Muscle layer of duodenum (tissue), 2 donors: ENCODE measurements around the gene KCMF1.

Experiments
- H3K27ac ChIP-seq: one replicate; pipeline ENCODE4 v1.7.0; 2013; ENCODE audit warnings: mild to moderate bottlenecking, low read length
- H3K27me3 ChIP-seq: one replicate; pipeline ENCODE4 v1.7.0; 2013; ENCODE audit warnings: low read depth, mild to moderate bottlenecking, control low read depth, low read length
- H3K36me3 ChIP-seq, 2 donors: one replicate each; pipeline ENCODE4 v1.7.0; 2013; ENCODE audit warnings: low read length in 2 of 2, control low read depth in 1 of 2, mild to moderate bottlenecking in 1 of 2; ENCODE audit not compliant: insufficient read depth in 2 of 2, control insufficient read depth in 1 of 2
- H3K4me1 ChIP-seq, 2 donors: one replicate each; pipeline ENCODE4 v1.7.0; 2013; ENCODE audit warnings: low read length in 2 of 2, mild to moderate bottlenecking in 2 of 2, control low read depth in 1 of 2, moderate library complexity in 1 of 2; ENCODE audit not compliant: insufficient read depth in 2 of 2, control insufficient read depth in 1 of 2
- H3K4me3 ChIP-seq, 2 donors: one replicate each; pipeline ENCODE4 v1.7.0; 2013; ENCODE audit warnings: low read length in 2 of 2, low read depth in 1 of 2, mild to moderate bottlenecking in 1 of 2
- H3K9me3 ChIP-seq, 2 donors: one replicate each; pipeline ENCODE4 v1.7.0; 2013; ENCODE audit warnings: low read length in 2 of 2, control low read depth in 1 of 2, mild to moderate bottlenecking in 1 of 2; ENCODE audit not compliant: control insufficient read depth in 1 of 2
- donor health status: healthy.

Gene KCMF1

DNA sequence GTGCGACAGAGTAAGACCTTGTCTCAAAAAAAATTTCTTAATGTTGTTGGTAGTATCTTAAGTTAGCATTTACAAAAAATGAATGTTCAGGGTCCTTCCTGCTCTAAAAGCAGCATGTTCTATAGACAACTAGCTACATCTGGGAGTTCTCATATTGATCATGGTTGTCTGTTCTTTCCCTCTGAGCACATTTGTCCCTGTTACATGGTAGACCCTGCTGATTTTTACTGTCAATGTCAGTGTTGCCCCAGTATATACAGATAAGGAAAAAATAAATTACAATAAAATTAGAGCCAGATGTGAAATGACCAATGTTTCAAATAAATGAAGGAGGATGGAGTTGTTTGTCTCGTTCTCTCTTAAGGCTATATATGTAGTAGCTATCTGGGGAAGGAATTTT, 63.2 kb downstream of the KCMF1 start:
- Histone ChIP-seq H3K9me3 (no peaks in the 10 kb centered on the region), H3K4me3 (no peak overlapping the region), H3K27ac (no peak overlapping the region), H3K36me3 (peaks cover 14 to 26% of the 10 kb centered on the region in 2 donors), H3K27me3 (no peaks in the 10 kb centered on the region), H3K4me1 (no peaks in the 10 kb centered on the region)

DNA sequence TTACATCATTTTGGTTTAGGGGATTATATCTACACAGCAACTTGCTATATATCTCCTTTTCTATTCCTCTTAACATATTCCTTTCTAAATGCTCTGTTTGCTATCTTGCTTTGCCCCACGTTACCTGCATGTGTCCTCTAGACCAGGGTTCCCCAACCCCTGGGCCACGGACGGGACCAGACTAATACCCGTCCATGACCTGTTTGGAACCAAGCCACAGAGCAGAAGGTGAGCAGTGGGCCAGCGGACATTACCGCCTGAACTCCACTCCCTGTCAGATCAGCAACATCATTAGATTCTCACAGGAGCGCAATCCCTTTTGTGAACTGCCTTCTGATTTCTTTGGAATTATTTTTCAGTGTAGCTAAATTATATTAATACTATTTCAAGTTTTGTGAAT, 66.7 kb downstream of the KCMF1 start:
- Histone ChIP-seq H3K9me3 (no peaks in the 10 kb centered on the region), H3K27me3 (no peaks in the 10 kb centered on the region), H3K27ac (no peak overlapping the region), H3K36me3 (peaks cover 9 to 32% of the 10 kb centered on the region in 2 donors), H3K4me3 (no peak overlapping the region), H3K4me1 (no peaks in the 10 kb centered on the region)

DNA sequence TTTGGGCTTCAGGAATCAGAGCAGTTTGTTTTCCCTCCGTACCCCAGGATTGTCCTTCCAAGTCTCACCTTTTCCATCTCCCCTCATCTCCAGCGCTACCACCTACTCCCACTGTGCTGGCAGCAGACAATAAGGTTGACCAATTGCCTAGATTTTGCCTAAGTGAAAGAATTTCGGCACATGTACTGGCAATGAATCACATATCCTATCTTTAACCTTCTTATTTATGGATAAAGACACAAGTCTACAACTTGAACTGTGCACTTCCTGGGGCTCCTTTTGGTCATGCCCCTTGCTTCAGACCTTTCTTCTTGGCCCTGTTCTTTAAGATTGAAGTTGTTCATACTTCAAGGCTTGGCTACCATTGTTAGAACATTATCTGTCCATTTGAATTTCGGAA, 71.4 kb downstream of the KCMF1 start:
- Histone ChIP-seq H3K4me3 (no peak overlapping the region), H3K4me1 (no peaks in the 10 kb centered on the region), H3K36me3 (peaks cover 16 to 53% of the 10 kb centered on the region in 2 donors), H3K27ac (no peak overlapping the region), H3K27me3 (no peaks in the 10 kb centered on the region), H3K9me3 (no peaks in the 10 kb centered on the region)

DNA sequence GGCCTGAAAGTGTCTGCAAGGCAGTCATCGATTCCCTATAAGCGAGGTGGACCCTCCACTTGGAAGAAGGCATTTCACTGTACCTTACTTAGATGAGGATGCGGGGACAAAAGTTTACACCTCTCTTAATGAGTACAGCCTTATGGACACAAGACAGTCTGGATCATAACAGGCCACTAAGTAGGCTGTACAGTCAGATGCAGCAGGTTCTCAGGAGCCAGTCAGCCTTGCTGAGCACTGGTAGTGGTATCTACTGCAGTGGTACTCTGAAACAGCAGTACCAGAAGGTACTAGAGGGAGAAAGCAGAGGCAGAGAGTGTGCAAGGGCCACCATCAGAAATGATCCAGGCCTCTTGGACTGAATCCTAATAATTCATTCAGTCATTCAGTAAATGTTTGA, 77.6 kb downstream of the KCMF1 start:
- Histone ChIP-seq H3K9me3 (no peaks in the 10 kb centered on the region), H3K4me1 (no peaks in the 10 kb centered on the region), H3K27ac (no peak overlapping the region), H3K4me3 (no peak overlapping the region), H3K36me3 (peaks cover 42 to 66% of the 10 kb centered on the region in 2 donors), H3K27me3 (no peaks in the 10 kb centered on the region)

DNA sequence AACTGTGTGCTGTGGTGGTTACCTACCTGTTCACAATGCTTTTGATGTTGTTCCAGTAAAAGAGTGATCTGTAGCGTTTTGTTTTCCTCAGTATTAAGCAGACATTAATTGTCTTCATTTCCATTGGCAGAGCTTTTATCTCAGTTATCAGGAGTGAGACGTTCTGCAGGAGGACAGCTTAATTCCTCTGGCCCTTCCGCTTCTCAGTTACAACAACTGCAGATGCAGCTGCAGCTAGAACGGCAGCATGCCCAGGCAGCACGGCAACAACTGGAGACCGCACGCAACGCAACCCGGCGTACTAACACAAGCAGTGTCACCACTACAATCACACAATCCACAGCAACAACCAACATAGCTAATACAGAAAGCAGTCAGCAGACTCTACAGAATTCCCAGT, 78.3 kb downstream of the KCMF1 start:
- H3K36me3 ChIP-seq = peaks cover 42 to 64% of the 10 kb centered on the region in 2 donors
- H3K27ac ChIP-seq = no peak overlapping the region
- H3K27me3 ChIP-seq = no peaks in the 10 kb centered on the region
- H3K4me1 ChIP-seq = no peaks in the 10 kb centered on the region
- H3K9me3 ChIP-seq = no peaks in the 10 kb centered on the region
- no peak overlapping the region for H3K4me3 ChIP-seq

DNA sequence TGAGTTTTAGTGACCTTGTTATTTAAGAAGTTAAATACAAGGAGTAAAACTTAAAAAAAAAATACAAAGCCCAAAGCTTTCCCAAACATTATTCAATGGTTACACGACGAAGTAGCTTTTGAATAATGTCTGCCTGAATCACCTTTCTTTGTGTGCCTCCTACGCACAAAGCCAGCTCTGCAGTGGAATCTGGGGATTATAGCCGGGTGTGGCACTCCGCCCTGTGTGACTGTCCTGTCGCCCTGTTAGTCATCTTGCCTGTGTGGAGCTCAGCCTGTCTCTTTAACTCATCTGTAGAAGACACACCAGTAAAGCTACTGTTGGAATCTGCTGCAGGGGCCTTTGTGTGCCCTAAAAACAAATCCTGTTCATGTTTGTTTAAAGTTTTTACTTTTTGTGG, 82.8 kb downstream of the KCMF1 start:
- H3K36me3 ChIP-seq = peaks cover 22 to 39% of the 10 kb centered on the region in 2 donors

DNA sequence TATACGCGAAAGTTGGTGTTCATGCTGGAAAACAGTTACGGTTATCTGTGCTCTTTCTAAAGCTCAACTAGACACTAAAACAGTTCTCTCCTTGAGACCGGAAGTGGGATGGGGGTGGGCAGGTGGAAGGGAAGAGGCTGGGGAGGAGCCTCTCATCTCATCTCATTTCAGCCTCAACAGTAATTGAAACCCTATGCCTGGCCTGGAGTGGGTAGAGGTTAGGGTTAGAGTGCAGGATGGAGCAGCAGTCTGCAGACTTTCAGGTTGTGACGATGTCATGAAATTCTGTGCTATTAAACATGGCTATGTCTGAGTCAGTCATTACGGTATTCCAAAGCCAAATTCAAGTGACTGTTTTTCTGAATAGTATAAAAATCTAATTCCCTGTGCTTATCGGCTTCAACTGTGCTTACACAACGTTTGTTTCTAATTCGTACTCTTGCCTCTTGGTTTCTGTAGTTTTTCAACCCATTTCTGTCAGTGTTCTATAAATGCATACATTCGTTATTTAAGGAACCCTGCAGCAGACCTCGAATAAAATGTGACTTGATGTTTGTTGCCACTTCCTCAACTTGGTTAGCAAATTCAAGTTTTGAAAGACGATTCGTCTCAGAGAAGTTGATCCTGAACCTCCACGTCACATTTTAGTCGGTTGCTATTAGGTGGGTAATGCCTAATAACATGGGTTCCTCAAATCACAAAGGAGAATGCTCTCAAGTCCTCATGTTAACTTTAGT, 86.4 kb downstream of the KCMF1 start:
- no peaks in the 10 kb centered on the region for H3K27me3 ChIP-seq
- H3K36me3 ChIP-seq = peaks cover 11 to 14% of the 10 kb centered on the region in 2 donors
- H3K9me3 ChIP-seq = no peaks in the 10 kb centered on the region
- H3K4me1 ChIP-seq = no peaks in the 10 kb centered on the region
- no peak overlapping the region for H3K27ac ChIP-seq
- no peak overlapping the region for H3K4me3 ChIP-seq

More for the DNA sequence above, 82.8 kb downstream of the KCMF1 start:
- no peak overlapping the region for H3K27ac ChIP-seq
- H3K27me3 ChIP-seq = no peaks in the 10 kb centered on the region
- no peaks in the 10 kb centered on the region for H3K9me3 ChIP-seq
- H3K4me1 ChIP-seq = no peaks in the 10 kb centered on the region
- no peak overlapping the region for H3K4me3 ChIP-seq

DNA sequence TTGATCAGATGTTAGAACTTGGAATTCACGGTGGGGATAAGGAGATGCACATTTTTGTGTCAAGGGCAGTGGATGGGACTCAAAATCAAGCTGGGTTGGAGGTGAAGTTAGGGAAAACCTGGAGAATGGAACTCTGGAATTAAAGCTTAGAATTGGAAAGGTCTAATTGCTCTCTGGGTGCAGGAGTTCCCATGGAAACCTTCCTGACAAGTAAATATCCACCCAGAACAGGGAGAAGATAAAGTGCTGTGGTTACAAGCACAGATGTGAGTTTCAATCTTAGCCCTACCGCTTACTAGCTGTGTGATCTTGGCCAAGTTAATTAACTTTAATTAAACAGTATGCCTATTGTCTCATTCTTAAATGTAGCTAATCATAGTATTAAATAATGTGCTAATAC, 90.9 kb downstream of the KCMF1 start:
- Histone ChIP-seq H3K4me3 (no peak overlapping the region), H3K36me3 (no peaks in the 10 kb centered on the region), H3K4me1 (no peaks in the 10 kb centered on the region), H3K9me3 (no peaks in the 10 kb centered on the region), H3K27ac (no peak overlapping the region), H3K27me3 (peaks cover 5% of the 10 kb centered on the region)

DNA sequence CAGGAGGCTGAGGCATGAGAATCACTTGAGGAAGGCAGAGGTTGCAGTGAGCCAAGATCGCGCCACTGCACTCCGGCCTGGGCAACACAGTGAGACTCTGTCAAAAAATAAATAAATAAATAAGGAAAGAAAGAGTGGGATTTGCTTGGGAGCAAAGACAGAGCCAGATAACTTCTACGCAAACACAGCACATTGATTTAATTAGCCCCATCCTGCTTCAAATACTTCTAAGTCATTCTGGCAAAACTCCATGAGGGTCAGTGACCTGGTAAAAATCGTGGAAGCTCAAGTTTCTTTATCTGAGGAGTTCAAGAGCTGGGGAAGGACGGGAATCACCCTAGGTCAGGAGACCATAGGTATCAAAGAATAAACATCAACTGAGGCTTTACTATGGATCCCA, 91.6 kb downstream of the KCMF1 start:
- Histone ChIP-seq H3K27ac (no peak overlapping the region), H3K9me3 (no peaks in the 10 kb centered on the region), H3K36me3 (no peaks in the 10 kb centered on the region), H3K27me3 (peaks cover 5% of the 10 kb centered on the region), H3K4me1 (no peaks in the 10 kb centered on the region), H3K4me3 (no peak overlapping the region)

DNA sequence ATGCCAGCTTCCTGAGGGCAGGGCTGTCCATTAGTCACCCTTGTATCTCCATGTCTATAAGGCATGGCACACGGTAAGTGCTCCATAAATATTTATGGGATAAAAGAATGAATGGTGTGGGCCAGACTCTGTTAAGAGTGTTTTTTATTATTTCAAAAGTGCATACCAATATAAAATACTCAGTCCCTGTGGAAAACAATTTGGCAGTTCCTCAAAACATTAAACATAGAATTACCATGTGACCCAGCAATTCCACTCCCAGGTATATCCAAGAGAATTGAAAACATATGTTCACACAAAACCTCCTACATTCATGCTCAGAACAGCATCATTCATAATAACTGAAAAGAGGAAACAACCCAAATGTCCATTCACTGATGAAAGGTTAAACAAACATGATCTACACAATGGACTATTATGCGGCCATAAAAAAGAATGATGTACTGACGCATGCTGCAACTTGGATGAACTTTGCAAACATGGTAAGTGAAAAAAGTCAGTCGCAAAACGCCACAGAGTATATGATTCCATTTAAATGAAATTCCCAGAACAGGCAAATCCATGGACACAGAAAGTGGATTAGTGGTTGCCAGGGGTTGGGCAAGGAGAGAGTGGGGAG, 93.1 kb downstream of the KCMF1 start:
- no peak overlapping the region for H3K27ac ChIP-seq
- H3K27me3 ChIP-seq = peaks cover 5% of the 10 kb centered on the region
- H3K4me1 ChIP-seq = no peaks in the 10 kb centered on the region
- no peak overlapping the region for H3K4me3 ChIP-seq
- no peaks in the 10 kb centered on the region for H3K9me3 ChIP-seq
- no peaks in the 10 kb centered on the region for H3K36me3 ChIP-seq

DNA sequence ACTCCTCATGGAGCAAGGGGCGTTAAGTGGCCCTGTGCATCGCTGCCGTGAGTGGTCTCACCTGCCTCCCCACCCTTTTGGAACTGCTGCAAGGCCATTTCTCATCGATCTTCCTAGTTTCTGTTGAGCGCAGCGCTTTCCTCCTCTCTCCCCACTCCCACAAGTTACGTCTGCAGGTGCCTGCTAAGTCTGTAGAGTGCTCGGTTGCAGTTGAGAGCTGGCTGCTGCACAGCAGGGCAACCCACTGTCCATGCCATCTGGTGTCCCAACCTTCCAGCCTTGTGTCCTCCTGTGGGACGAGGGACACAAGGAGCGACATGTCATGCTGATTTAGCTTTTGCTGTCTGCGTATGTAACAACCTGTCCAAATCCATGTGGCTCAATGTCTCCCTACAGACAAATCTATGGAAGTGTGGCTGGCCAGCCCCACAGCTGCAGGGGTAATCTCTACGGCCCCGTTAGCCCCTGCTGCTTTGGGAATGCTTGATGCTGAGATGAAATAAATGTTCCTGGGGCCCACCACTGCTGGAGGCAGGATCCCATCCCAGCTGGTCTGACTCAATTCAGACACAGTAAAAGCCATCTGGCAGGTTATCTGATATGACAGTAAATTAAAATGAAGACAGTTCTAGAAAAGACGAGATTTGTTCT, 94.1 kb downstream of the KCMF1 start:
- no peak overlapping the region for H3K4me3 ChIP-seq
- H3K4me1 ChIP-seq = no peaks in the 10 kb centered on the region
- no peaks in the 10 kb centered on the region for H3K9me3 ChIP-seq
- no peak overlapping the region for H3K27ac ChIP-seq
- H3K36me3 ChIP-seq = no peaks in the 10 kb centered on the region
- peaks cover 5% of the 10 kb centered on the region for H3K27me3 ChIP-seq
